Mesenchymal stem cell (in vitro differentiated cells and primary cell): ENCODE results near the gene OR5B21.

Source experiments
- DNase-seq: peaks from one replicate; pipeline ENCODE4 v3.0.0-alpha.2; 2013
- H2AFZ ChIP-seq: one replicate; pipeline ENCODE4 v1.6.1; 2013; ENCODE audit warnings: low read depth, mild to moderate bottlenecking, control low read depth, inconsistent platforms, low read length, moderate library complexity
- H2AK5ac ChIP-seq: 2 replicates; pipeline ENCODE4 v1.6.1; 2013; ENCODE audit warnings: low read length, moderate library complexity, mild to moderate bottlenecking, inconsistent platforms; ENCODE audit not compliant: severe bottlenecking
- H2BK120ac ChIP-seq: one replicate; pipeline ENCODE4 v1.6.1; 2013; ENCODE audit warnings: low read depth, mild to moderate bottlenecking, inconsistent platforms, low read length, moderate library complexity
- H2BK12ac ChIP-seq, 2 experiments: one replicate each; pipeline ENCODE4 v1.6.1; 2013; ENCODE audit warnings: inconsistent platforms in 2 of 2, low read length in 2 of 2, mild to moderate bottlenecking in 2 of 2, moderate library complexity in 2 of 2, control low read depth in 1 of 2
- H2BK15ac ChIP-seq: one replicate; pipeline ENCODE4 v1.6.1; 2013; ENCODE audit warnings: mild to moderate bottlenecking, low read depth, inconsistent platforms; ENCODE audit not compliant: poor library complexity, severe bottlenecking
- H2BK5ac ChIP-seq: 2 replicates; pipeline ENCODE4 v1.6.1; 2013; ENCODE audit warnings: low read depth, mild to moderate bottlenecking, low read length, control low read depth, inconsistent platforms; ENCODE audit not compliant: poor library complexity, severe bottlenecking
- H3K14ac ChIP-seq, 2 experiments: one replicate each; pipeline ENCODE4 v1.6.1; 2013; ENCODE audit warnings: inconsistent platforms in 2 of 2, low read length in 2 of 2, control low read depth in 1 of 2, mild to moderate bottlenecking in 1 of 2, moderate library complexity in 1 of 2
- H3K18ac ChIP-seq, 2 experiments: one replicate each; pipeline ENCODE4 v1.6.1; 2013; ENCODE audit warnings: inconsistent platforms in 2 of 2, low read length in 2 of 2, control low read depth in 1 of 2, low read depth in 1 of 2, mild to moderate bottlenecking in 1 of 2
- H3K23ac ChIP-seq, 2 experiments: one replicate each; pipeline ENCODE4 v1.6.1; 2013; ENCODE audit warnings: inconsistent platforms in 2 of 2, low read length in 2 of 2, mild to moderate bottlenecking in 2 of 2, moderate library complexity in 2 of 2, control low read depth in 1 of 2
- H3K27ac ChIP-seq: 2 replicates; pipeline ENCODE4 v1.5.1; 2013; ENCODE audit warnings: mild to moderate bottlenecking, moderate library complexity, low read length, control low read depth, inconsistent platforms; ENCODE audit not compliant: poor library complexity, severe bottlenecking
- H3K27me3 ChIP-seq, 2 experiments: 2 replicates each; pipeline versions ENCODE4 v1.6.1 to v1.7.0; 2013; ENCODE audit warnings: low read length in 2 of 2, mild to moderate bottlenecking in 2 of 2, moderate library complexity in 2 of 2, control low read depth in 1 of 2, inconsistent platforms in 1 of 2; ENCODE audit not compliant: control insufficient read depth in 1 of 2, insufficient read depth in 1 of 2
- H3K36me3 ChIP-seq, 2 experiments: 2 replicates each; pipeline versions ENCODE4 v1.6.1 to v1.7.0; 2013; ENCODE audit warnings: low read length in 2 of 2, control low read depth in 1 of 2, inconsistent platforms in 1 of 2, low read depth in 1 of 2, mild to moderate bottlenecking in 1 of 2; ENCODE audit not compliant: insufficient read depth in 2 of 2, control insufficient read depth in 1 of 2
- H3K4ac ChIP-seq, 2 experiments: one replicate each; pipeline ENCODE4 v1.6.1; 2013; ENCODE audit warnings: inconsistent platforms in 2 of 2, low read length in 2 of 2, mild to moderate bottlenecking in 2 of 2, moderate library complexity in 2 of 2, control low read depth in 1 of 2, low read depth in 1 of 2
- H3K4me1 ChIP-seq: 2 replicates; pipeline ENCODE4 v1.6.1; 2013; ENCODE audit warnings: low read depth, low read length, control low read depth; ENCODE audit not compliant: control insufficient read depth, insufficient read depth
- H3K4me2 ChIP-seq: 2 replicates; pipeline ENCODE4 v1.6.1; 2013; ENCODE audit warnings: low read length, mild to moderate bottlenecking, inconsistent platforms; ENCODE audit not compliant: poor library complexity, severe bottlenecking
- H3K4me3 ChIP-seq, 2 experiments: 2 replicates each; pipeline versions ENCODE4 v1.5.1 to v1.7.0; 2013; ENCODE audit warnings: low read length in 2 of 2, mild to moderate bottlenecking in 2 of 2, control low read depth in 1 of 2, low read depth in 1 of 2; ENCODE audit not compliant: insufficient read depth in 1 of 2
- H3K79me1 ChIP-seq: replicated peaks from 2 replicates; pipeline ENCODE4 v1.6.1; 2013; ENCODE audit warnings: mild to moderate bottlenecking, control low read depth, low read length, inconsistent platforms; ENCODE audit not compliant: poor library complexity, severe bottlenecking
- H3K9ac ChIP-seq: 2 replicates; pipeline ENCODE4 v1.7.0; 2013; ENCODE audit warnings: mild to moderate bottlenecking, low read length, moderate library complexity
- H3K9me3 ChIP-seq: 2 replicates; pipeline ENCODE4 v1.7.0; 2013; ENCODE audit warnings: mild to moderate bottlenecking, low read length; ENCODE audit not compliant: control insufficient read depth
- H4K8ac ChIP-seq: one replicate; pipeline ENCODE4 v1.6.1; 2013; ENCODE audit warnings: inconsistent platforms, mild to moderate bottlenecking, low read length, moderate library complexity
- H4K91ac ChIP-seq: one replicate; pipeline ENCODE4 v1.6.1; 2013; ENCODE audit warnings: mild to moderate bottlenecking, low read length, inconsistent platforms
- WGBS: methylation state at CpG from one replicate; pipeline ENCODE4 v1.1.7; 2013; ENCODE audit warnings: mixed read lengths; 5-methylcytosine and 5-hydroxymethylcytosine counted together

Gene OR5B21

GRCh38 chr11:58524232-58525036, 16.5 kb upstream of the OR5B21 start:
- no peaks in the 10 kb centered on the region for H3K79me1 ChIP-seq
- no peak overlapping the region for H2BK120ac ChIP-seq
- H3K27ac ChIP-seq: no peak overlapping the region
- H2BK5ac ChIP-seq: no peak overlapping the region
- peak overlapping the region in 1 of 2 experiments; percentile 5 for H3K4me3 ChIP-seq
- no peak overlapping the region for H2AK5ac ChIP-seq
- H3K4me1 ChIP-seq: no peaks in the 10 kb centered on the region
- no peak overlapping the region for H4K91ac ChIP-seq
- no peak overlapping the region for H3K23ac ChIP-seq
- H3K4ac ChIP-seq: no peak overlapping the region
- H3K14ac ChIP-seq: no peak overlapping the region
- H3K4me2 ChIP-seq: no peak overlapping the region
- peak overlapping the region; percentile 10 for H3K9ac ChIP-seq
- DNase-seq: peak; percentile 75
- peak overlapping the region; percentile 69 for H2AFZ ChIP-seq
- peaks cover 0 to 3% of the 10 kb centered on the region in 2 experiments for H3K27me3 ChIP-seq
- H4K8ac ChIP-seq: no peak overlapping the region
- peaks cover 6 to 41% of the 10 kb centered on the region in 2 experiments for H3K36me3 ChIP-seq
- no peak overlapping the region for H2BK15ac ChIP-seq
- no peaks in the 10 kb centered on the region for H3K9me3 ChIP-seq
- WGBS: 28% methylated on average over 5 of the region's 7 CpGs
- H2BK12ac ChIP-seq: no peak overlapping the region
- H3K18ac ChIP-seq: no peak overlapping the region

DNA sequence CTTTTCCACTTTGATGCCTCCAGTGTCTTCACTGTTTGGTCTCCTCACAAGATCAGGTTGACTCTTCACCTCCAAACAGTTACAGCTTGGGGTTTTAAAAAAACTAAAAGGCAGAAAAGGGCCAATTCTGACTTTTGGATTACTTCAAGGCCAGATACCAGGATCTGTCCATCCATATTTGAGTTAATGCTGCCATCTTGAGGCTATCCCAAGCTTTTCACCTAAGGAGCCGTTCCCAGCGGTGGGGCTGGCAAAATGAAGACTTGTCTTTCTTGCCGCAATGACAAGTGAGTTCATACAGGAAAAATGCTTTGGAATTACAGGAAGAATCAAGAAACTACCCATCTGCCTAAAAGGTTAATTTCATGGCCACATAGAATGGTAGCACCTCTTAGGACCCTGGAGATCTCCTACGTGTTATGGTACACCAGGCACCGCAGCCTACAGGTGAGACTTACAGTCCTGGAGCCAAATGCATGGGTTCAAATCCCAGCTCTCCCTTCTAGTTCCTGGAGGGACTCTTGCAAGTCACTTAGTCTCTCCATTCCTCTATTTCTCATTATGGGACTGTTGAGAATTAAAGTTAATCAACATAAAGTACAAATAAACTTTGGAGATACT, 6.0 kb upstream of the OR5B21 start:
- no peak overlapping the region for H2BK12ac ChIP-seq
- WGBS: 35% methylated on average over 5 of the region's 5 CpGs
- H2BK5ac ChIP-seq: no peak overlapping the region
- no peaks in the 10 kb centered on the region for H3K79me1 ChIP-seq
- no peak overlapping the region for H3K4me2 ChIP-seq
- DNase-seq: peak; percentile 65
- H3K9me3 ChIP-seq: no peaks in the 10 kb centered on the region
- H4K8ac ChIP-seq: no peak overlapping the region
- no peak overlapping the region for H3K4ac ChIP-seq
- H4K91ac ChIP-seq: no peak overlapping the region
- no peak overlapping the region for H2AK5ac ChIP-seq
- H3K4me3 ChIP-seq: no peak overlapping the region
- H3K27ac ChIP-seq: no peak overlapping the region
- peaks cover 0 to 3% of the 10 kb centered on the region in 2 experiments for H3K36me3 ChIP-seq
- H3K27me3 ChIP-seq: peaks cover 0 to 24% of the 10 kb centered on the region in 2 experiments
- H3K18ac ChIP-seq: no peak overlapping the region
- H3K23ac ChIP-seq: no peak overlapping the region
- H3K4me1 ChIP-seq: peaks cover 2% of the 10 kb centered on the region
- no peak overlapping the region for H2AFZ ChIP-seq
- H2BK120ac ChIP-seq: no peak overlapping the region
- no peak overlapping the region for H2BK15ac ChIP-seq
- H3K14ac ChIP-seq: no peak overlapping the region
- H3K9ac ChIP-seq: peak overlapping the region; percentile 51

DNA sequence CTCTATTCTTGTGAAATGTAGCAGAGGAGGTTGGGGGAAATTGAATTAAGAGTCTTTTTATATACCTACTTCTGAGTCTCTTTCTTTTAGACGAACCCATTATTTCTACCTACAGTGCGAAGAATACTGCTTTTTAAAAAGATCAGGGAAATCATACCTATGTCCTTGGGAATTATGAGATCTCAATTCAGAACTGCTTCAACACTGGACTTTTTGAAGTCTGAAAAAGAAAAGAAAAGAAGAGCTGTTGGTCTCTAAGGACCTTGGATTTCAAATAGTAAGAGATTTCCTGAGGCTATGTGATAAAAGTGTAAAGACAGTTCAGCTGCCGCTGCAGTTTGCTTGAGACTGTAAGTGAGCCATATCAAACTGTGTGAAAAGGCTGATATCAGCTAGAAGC, 3.7 kb upstream of the OR5B21 start:
- no peak overlapping the region for H3K23ac ChIP-seq
- H2AK5ac ChIP-seq: no peak overlapping the region
- H4K8ac ChIP-seq: no peak overlapping the region
- H3K9me3 ChIP-seq: no peaks in the 10 kb centered on the region
- no peak overlapping the region for H3K18ac ChIP-seq
- H2BK120ac ChIP-seq: no peak overlapping the region
- WGBS: 88% methylated on average over 1 of the region's 3 CpGs
- no peak overlapping the region for H2BK12ac ChIP-seq
- H3K4me2 ChIP-seq: no peak overlapping the region
- H3K4me3 ChIP-seq: no peak overlapping the region
- peaks cover 2% of the 10 kb centered on the region for H3K4me1 ChIP-seq
- no peak for DNase-seq
- no peak overlapping the region for H2BK15ac ChIP-seq
- no peak overlapping the region for H3K9ac ChIP-seq
- H3K27ac ChIP-seq: no peak overlapping the region
- H3K27me3 ChIP-seq: peaks cover 0 to 12% of the 10 kb centered on the region in 2 experiments
- H3K4ac ChIP-seq: no peak overlapping the region
- no peaks in the 10 kb centered on the region for H3K79me1 ChIP-seq
- H3K14ac ChIP-seq: no peak overlapping the region
- peaks cover 0 to 16% of the 10 kb centered on the region in 2 experiments for H3K36me3 ChIP-seq
- no peak overlapping the region for H2BK5ac ChIP-seq
- H4K91ac ChIP-seq: no peak overlapping the region
- H2AFZ ChIP-seq: no peak overlapping the region

- Histone ChIP-seq H4K8ac (no peak overlapping the region), H3K79me1 (no peaks in the 10 kb centered on the region), H3K4ac (no peak overlapping the region), H2BK15ac (no peak overlapping the region), H3K9ac (no peak overlapping the region), H3K4me3 (peak overlapping the region in 1 of 2 experiments; percentile 15), H2AK5ac (no peak overlapping the region), H3K27ac (no peak overlapping the region), H2BK5ac (no peak overlapping the region), H4K91ac (no peak overlapping the region), H2BK120ac (no peak overlapping the region), H3K18ac (no peak overlapping the region), H2BK12ac (no peak overlapping the region), H3K14ac (no peak overlapping the region), H3K27me3 (peaks cover 0 to 4% of the 10 kb centered on the region in 2 experiments), H3K23ac (no peak overlapping the region), H3K4me2 (no peak overlapping the region), H3K4me1 (peaks cover 2% of the 10 kb centered on the region), H3K36me3 (peaks cover 0 to 16% of the 10 kb centered on the region in 2 experiments), H2AFZ (no peak overlapping the region), H3K9me3 (no peaks in the 10 kb centered on the region)
- 17% methylated on average over 1 of the region's 1 CpG for WGBS
- DNase-seq: no peak
These were observed 1.8 kb upstream of the OR5B21 start for GRCh38 chr11:58509748-58510147.
